Right atrium auricular region (tissue), 2 donors: ENCODE results near the gene LIME1. TPM values are rescaled to one million over a fixed set of nuclear protein-coding genes. Genes with fewer than 3 reads are reported as not detected.

Source experiments
- DNase-seq: peaks from one replicate; pipeline ENCODE4 v3.0.0-alpha.2; 2019; ENCODE audit warnings: low spot score
- H3K27ac ChIP-seq, 2 donors: fragments of 200-600 bp; sonication (generic); 1 replicate in 1 of 2; 2 replicates in 1 of 2; pipeline ENCODE4 v1.5.1; 2016 to 2019
- H3K27me3 ChIP-seq, 2 donors: fragments of 200-600 bp; sonication (generic); one replicate each; pipeline versions ENCODE4 v1.5.1 to v1.6.0; 2017 to 2019
- H3K36me3 ChIP-seq: fragments of 200-600 bp; sonication (generic); one replicate; pipeline ENCODE4 v1.5.1; 2016
- H3K4me1 ChIP-seq, 2 donors: fragments of 200-600 bp; sonication (generic); one replicate each; pipeline versions ENCODE4 v1.5.1 to v1.6.0; 2017 to 2019
- H3K4me3 ChIP-seq, 2 donors: fragments of 200-600 bp; sonication (generic); 1 replicate in 1 of 2; 2 replicates in 1 of 2; pipeline ENCODE4 v1.5.1; 2017 to 2019; ENCODE audit warnings: mild to moderate bottlenecking in 1 of 2, moderate library complexity in 1 of 2
- H3K9me3 ChIP-seq, 2 donors: fragments of 200-600 bp; sonication (generic); one replicate each; pipeline ENCODE4 v1.5.1; 2019
- total RNA-seq, 2 donors: library from RNA; depleted of rRNA; stranded (reverse); fragments of >200 nt; gene quantifications; one replicate each; pipeline ENCODE4 v1.1.0, GENCODE V29; 2016
- TF ChIP-seq, protein P1 (sequence below), 2 donors: fragments of 200-600 bp; sonication (generic); IDR thresholded peaks; one replicate each; pipeline ENCODE4 v1.5.1; 2019; ENCODE audit warnings: antibody characterized with exemption in 2 of 2

LIME1 gene
- total RNA-seq, 2 donors from 2014 or later, result 2.4 to 2.5 TPM

DNA sequence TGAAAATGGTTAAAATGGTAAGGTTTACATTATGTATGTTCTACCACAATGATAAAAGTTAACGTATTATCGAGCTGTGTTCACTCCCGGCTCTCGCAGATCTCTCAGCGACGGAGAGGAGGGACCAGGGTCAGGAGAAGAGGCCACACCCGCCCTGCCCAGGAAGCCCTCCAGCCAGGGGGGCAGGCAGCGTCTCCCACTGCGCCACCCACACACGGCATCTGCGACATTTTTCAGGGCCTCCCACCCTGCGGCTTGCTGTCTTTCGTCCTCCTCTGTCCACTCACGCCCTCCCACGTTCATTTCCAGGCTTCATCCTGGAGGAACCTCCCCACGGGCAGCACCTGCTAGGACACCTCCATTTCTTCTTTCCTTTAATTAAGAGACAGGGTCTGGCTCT, 51.3 kb downstream of the LIME1 start:
- DNase-seq, result no peak
- no peaks in the 10 kb centered on the region for H3K9me3 ChIP-seq
- H3K4me1 ChIP-seq, result peaks cover 0 to 48% of the 10 kb centered on the region in 2 donors
- peaks cover 17% of the 10 kb centered on the region for H3K36me3 ChIP-seq
- H3K27me3 ChIP-seq, result no peaks in the 10 kb centered on the region
- TF ChIP-seq, protein P1, sequence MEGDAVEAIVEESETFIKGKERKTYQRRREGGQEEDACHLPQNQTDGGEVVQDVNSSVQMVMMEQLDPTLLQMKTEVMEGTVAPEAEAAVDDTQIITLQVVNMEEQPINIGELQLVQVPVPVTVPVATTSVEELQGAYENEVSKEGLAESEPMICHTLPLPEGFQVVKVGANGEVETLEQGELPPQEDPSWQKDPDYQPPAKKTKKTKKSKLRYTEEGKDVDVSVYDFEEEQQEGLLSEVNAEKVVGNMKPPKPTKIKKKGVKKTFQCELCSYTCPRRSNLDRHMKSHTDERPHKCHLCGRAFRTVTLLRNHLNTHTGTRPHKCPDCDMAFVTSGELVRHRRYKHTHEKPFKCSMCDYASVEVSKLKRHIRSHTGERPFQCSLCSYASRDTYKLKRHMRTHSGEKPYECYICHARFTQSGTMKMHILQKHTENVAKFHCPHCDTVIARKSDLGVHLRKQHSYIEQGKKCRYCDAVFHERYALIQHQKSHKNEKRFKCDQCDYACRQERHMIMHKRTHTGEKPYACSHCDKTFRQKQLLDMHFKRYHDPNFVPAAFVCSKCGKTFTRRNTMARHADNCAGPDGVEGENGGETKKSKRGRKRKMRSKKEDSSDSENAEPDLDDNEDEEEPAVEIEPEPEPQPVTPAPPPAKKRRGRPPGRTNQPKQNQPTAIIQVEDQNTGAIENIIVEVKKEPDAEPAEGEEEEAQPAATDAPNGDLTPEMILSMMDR (IDR thresholded peaks at IDR 0.05), result no peak
- H3K4me3 ChIP-seq, result peak overlapping the region in 1 of 2 donors; percentile 10
- peak overlapping the region; percentile 82 to 86 for H3K27ac ChIP-seq

Other genes starting within 250 kb of the LIME1 start
- 100 to 1,000 TPM; 797 to 886 TPM for gene EEF1A2, start 237.6 kb upstream of the LIME1 start, total RNA-seq
- gene PPDPF, start 215.9 kb upstream of the LIME1 start, total RNA-seq, result 100 to 1,000 TPM; 138 to 185 TPM
- not detected for gene PTK6, start 199.3 kb upstream of the LIME1 start, total RNA-seq
- gene SRMS, start 188.9 kb upstream of the LIME1 start, total RNA-seq, result not detected
- not detected for gene FNDC11, start 182.5 kb upstream of the LIME1 start, total RNA-seq
- gene HELZ2, start 162.4 kb upstream of the LIME1 start, total RNA-seq, result 10 to 100 TPM; 12.5 to 21.5 TPM
- 1 to 10 TPM; 5.8 to 9.4 TPM for gene GMEB2, start 109.6 kb upstream of the LIME1 start, total RNA-seq
- gene STMN3, start 83.2 kb upstream of the LIME1 start, total RNA-seq, result 10 to 100 TPM in 1 of 2 donors, 1 to 10 TPM in 1; 5.7 to 10.1 TPM
- 1 to 10 TPM; 4.8 to 9.2 TPM for gene RTEL1, start 78.4 kb upstream of the LIME1 start, total RNA-seq
- 1 to 10 TPM; 1.2 to 3.8 TPM for gene TNFRSF6B, start 40.0 kb upstream of the LIME1 start, total RNA-seq
- 10 to 100 TPM; 33.5 to 39.4 TPM for gene ARFRP1, start 28.7 kb upstream of the LIME1 start, total RNA-seq
- gene ZGPAT, start 28.6 kb upstream of the LIME1 start, total RNA-seq, result 10 to 100 TPM; 11.9 to 15.1 TPM
- 10 to 100 TPM; 30.1 to 30.7 TPM for gene SLC2A4RG, start 3.1 kb downstream of the LIME1 start, total RNA-seq
- gene ZBTB46, start 94.6 kb downstream of the LIME1 start, total RNA-seq, result 10 to 100 TPM; 12.2 to 17.8 TPM
- gene ABHD16B, start 124.8 kb downstream of the LIME1 start, total RNA-seq, result not detected
- gene TPD52L2, start 128.6 kb downstream of the LIME1 start, total RNA-seq, result 10 to 100 TPM; 80.6 to 84.0 TPM
- 10 to 100 TPM; 41.2 to 43.8 TPM for gene DNAJC5, start 158.5 kb downstream of the LIME1 start, total RNA-seq
- gene UCKL1, start 219.8 kb downstream of the LIME1 start, total RNA-seq, result 10 to 100 TPM; 25.9 to 27.6 TPM
- 1 to 10 TPM; 7.0 to 8.3 TPM for gene ZNF512B, start 233.3 kb downstream of the LIME1 start, total RNA-seq
- gene SAMD10, start 243.0 kb downstream of the LIME1 start, total RNA-seq, result 1 to 10 TPM; 3.1 to 3.7 TPM
- 10 to 100 TPM; 32.9 to 43.6 TPM for gene PRPF6, start 244.5 kb downstream of the LIME1 start, total RNA-seq